Esophagus squamous epithelium (tissue), 4 donors: ENCODE data around the gene ADGRE1.

Experiments
- CTCF ChIP-seq, 6 experiments: fragments of 450-650 bp in 4 of 6; fragments of 200-600 bp in 2 of 6; sonication (generic) in 2 of 6; IDR thresholded peaks; one replicate each; pipeline ENCODE4 v1.5.1; 2016 to 2019; ENCODE audit warnings: antibody characterized with exemption in 6 of 6, mild to moderate bottlenecking in 4 of 6, moderate library complexity in 4 of 6
- POLR2A ChIP-seq, 4 donors: fragments of 450-650 bp; IDR thresholded peaks; one replicate each; pipeline ENCODE4 v1.6.1; 2017; ENCODE audit warnings: antibody characterized with exemption in 4 of 4, mild to moderate bottlenecking in 4 of 4, moderate library complexity in 3 of 4

GRCh38 chr19:6887316-6887715 lies at the start of gene ADGRE1:
- no peak for TF ChIP-seq CTCF (IDR thresholded peaks at IDR 0.05)
- TF ChIP-seq POLR2A (IDR thresholded peaks at IDR 0.05), result no peak
